PFSK-1 (cell line): ENCODE results near the gene TANGO6.

Experiments used
- POLR2AphosphoS5 ChIP-seq: IDR thresholded peaks from 2 replicates; pipeline ENCODE4 v1.6.1; 2012; ENCODE audit warnings: low read depth, mild to moderate bottlenecking, control low read depth, low read length, moderate library complexity
- REST ChIP-seq, 2 experiments: IDR thresholded peaks; 2 replicates each; pipeline versions ENCODE4 v1.6.1 to v1.8.0; 2011 to 2012; ENCODE audit warnings: low read depth in 2 of 2, low read length in 2 of 2, control low read depth in 1 of 2, inconsistent platforms in 1 of 2, mild to moderate bottlenecking in 1 of 2, moderate library complexity in 1 of 2; ENCODE audit not compliant: insufficient read depth in 1 of 2
- SIN3A ChIP-seq: IDR thresholded peaks from 2 replicates; pipeline ENCODE4 v1.6.1; 2012; ENCODE audit warnings: mild to moderate bottlenecking, low read length, moderate library complexity, borderline replicate concordance; ENCODE audit not compliant: insufficient read depth
- TAF1 ChIP-seq: IDR thresholded peaks from 2 replicates; pipeline ENCODE4 v1.6.1; 2012; ENCODE audit warnings: low read length, control low read depth, borderline replicate concordance; ENCODE audit not compliant: insufficient read depth

DNA sequence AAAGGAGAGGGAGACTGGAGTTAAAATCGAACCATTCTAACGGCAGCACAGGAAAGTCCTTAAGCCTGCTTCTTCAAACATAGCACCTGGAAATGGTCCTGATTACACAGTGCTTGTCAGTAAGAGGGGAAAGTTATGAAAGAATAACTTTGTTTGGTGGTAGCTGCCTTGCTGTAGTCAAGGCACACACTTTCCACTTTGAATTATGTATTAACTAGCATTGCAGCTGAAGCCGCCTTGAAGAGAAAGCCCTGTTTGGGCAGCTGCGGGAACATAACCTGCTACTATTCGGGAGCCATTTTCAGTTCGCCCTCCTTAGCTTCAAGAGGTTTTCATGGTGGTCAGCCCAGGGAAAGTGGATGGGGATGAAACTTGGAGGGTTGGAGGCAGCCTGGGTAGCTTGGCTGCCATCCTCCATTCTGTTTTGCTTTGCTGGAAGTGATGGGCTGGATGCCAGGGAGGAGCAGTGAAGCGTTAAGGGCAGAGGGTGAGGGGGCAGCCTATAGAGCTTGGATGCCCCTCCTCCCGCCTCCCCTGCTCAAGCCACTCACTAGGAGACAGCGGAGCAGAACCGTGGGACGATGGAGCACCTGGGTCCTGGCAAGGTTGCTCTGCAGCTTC is 256.9 kb downstream of the TANGO6 start:
- TF ChIP-seq REST (IDR thresholded peaks at IDR 0.05; ENCODE audit: insufficient read depth in 1 of 2, low read depth in 2 of 2, low read length in 2 of 2) (no peak), POLR2AphosphoS5 (no peak), TAF1 (no peak), SIN3A (no peak)
